ENCODE measurements around the gene ST3GAL3. TPM values are rescaled to one million over a fixed set of nuclear protein-coding genes. Genes with fewer than 3 reads are reported as not detected.

The ST3GAL3 gene
- total RNA-seq, 1 experiment from 2014 or later, result 19.3 TPM

DNA sequence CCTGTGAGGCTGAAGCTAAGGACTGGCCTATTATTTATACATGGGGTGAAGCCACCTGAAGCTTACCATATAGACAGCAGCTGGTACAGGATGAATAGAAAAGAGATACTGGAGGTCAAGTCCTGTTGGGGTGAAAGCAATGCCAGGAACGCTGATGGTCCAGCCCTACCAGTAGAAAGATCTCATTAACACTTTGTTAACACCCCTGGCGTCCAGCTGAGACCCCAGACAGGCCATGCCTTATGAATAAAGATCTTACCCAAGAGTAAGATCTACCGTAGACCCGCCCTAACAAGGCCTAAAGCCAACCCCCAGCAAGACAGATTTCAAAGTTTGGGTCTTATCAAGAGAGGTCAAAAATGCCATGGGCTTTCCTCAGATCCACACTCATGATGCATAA is 34.7 kb downstream of the ST3GAL3 start:
- Histone ChIP-seq H2AFZ (no peak overlapping the region), H3K79me2 (ENCODE audit: low read depth) (no peaks in the 10 kb centered on the region), H3K9me3 (ENCODE audit: insufficient read depth, low read depth) (no peaks in the 10 kb centered on the region), H3K9me2 (ENCODE audit: insufficient read depth) (no peaks in the 10 kb centered on the region), H3K27me3 (ENCODE audit: insufficient read depth, low read depth) (no peaks in the 10 kb centered on the region), H3K4me2 (no peak overlapping the region), H4K20me1 (ENCODE audit: insufficient read depth) (no peaks in the 10 kb centered on the region), H3K4me3 (no peak overlapping the region), H3F3A (ENCODE audit: insufficient read depth, low read depth) (no peaks in the 10 kb centered on the region), H3K4me1 (replicated peaks; ENCODE audit: insufficient read depth) (no peaks in the 10 kb centered on the region), H3K27ac (no peak overlapping the region), H3K36me3 (ENCODE audit: low read depth) (no peaks in the 10 kb centered on the region)
- BruUV-seq (replicated peaks), result no TSS peak
- intact Hi-C loops (cut with micrococcal nuclease; ENCODE audit: unreplicated experiment), result no loop called here
- no peak for DNase-seq
- ChIA-PET CTCF (no interaction called here), POLR2A (ENCODE audit: unreplicated experiment) (no interaction called here)
- TF ChIP-seq EZH2 (IDR thresholded peaks at IDR 0.05; ENCODE audit: low read depth), result no peak
- TF ChIP-seq, protein P1, sequence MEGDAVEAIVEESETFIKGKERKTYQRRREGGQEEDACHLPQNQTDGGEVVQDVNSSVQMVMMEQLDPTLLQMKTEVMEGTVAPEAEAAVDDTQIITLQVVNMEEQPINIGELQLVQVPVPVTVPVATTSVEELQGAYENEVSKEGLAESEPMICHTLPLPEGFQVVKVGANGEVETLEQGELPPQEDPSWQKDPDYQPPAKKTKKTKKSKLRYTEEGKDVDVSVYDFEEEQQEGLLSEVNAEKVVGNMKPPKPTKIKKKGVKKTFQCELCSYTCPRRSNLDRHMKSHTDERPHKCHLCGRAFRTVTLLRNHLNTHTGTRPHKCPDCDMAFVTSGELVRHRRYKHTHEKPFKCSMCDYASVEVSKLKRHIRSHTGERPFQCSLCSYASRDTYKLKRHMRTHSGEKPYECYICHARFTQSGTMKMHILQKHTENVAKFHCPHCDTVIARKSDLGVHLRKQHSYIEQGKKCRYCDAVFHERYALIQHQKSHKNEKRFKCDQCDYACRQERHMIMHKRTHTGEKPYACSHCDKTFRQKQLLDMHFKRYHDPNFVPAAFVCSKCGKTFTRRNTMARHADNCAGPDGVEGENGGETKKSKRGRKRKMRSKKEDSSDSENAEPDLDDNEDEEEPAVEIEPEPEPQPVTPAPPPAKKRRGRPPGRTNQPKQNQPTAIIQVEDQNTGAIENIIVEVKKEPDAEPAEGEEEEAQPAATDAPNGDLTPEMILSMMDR (conservative IDR thresholded peaks at IDR 0.05), result no peak

DNA sequence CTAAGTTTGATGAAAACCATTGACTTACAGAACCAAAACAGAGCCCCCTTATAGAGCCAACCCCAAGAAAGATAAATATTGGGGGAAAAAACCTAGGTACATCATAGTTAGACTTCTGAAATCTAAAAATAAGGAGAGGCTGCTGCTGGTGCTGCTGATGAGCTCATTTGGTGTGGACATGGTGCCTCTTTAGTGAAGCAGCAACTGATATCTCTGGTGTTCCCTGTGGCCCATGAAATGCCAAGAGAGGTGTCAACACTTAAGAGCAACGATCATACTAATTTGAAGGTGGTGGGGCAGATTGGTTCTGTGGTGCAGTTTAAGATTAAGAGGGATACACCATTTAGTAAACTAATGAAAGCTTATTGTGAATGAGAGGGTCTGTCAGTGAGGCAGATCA is 35.9 kb downstream of the ST3GAL3 start:
- H4K20me1 ChIP-seq (ENCODE audit: insufficient read depth), result no peaks in the 10 kb centered on the region
- POLR2A ChIA-PET (ENCODE audit: unreplicated experiment), result no interaction called here
- no peak overlapping the region for H3K4me3 ChIP-seq
- intact Hi-C loops (cut with micrococcal nuclease; ENCODE audit: unreplicated experiment), result no loop called here
- H3K27ac ChIP-seq, result no peak overlapping the region
- H3K4me2 ChIP-seq, result no peak overlapping the region
- CTCF ChIA-PET, result no interaction called here
- H3K9me2 ChIP-seq (ENCODE audit: insufficient read depth), result no peaks in the 10 kb centered on the region
- no peaks in the 10 kb centered on the region for H3K36me3 ChIP-seq (ENCODE audit: low read depth)
- no TSS peak for BruUV-seq (replicated peaks)
- TF ChIP-seq EZH2 (IDR thresholded peaks at IDR 0.05; ENCODE audit: low read depth), result no peak
- TF ChIP-seq, protein P1 (conservative IDR thresholded peaks at IDR 0.05), result no peak
- H3K4me1 ChIP-seq (replicated peaks; ENCODE audit: insufficient read depth), result no peaks in the 10 kb centered on the region
- H2AFZ ChIP-seq, result no peak overlapping the region
- no peaks in the 10 kb centered on the region for H3K9me3 ChIP-seq (ENCODE audit: insufficient read depth, low read depth)
- H3F3A ChIP-seq (ENCODE audit: insufficient read depth, low read depth), result no peaks in the 10 kb centered on the region
- no peaks in the 10 kb centered on the region for H3K79me2 ChIP-seq (ENCODE audit: low read depth)
- no peak for DNase-seq
- H3K27me3 ChIP-seq (ENCODE audit: insufficient read depth, low read depth), result no peaks in the 10 kb centered on the region

DNA sequence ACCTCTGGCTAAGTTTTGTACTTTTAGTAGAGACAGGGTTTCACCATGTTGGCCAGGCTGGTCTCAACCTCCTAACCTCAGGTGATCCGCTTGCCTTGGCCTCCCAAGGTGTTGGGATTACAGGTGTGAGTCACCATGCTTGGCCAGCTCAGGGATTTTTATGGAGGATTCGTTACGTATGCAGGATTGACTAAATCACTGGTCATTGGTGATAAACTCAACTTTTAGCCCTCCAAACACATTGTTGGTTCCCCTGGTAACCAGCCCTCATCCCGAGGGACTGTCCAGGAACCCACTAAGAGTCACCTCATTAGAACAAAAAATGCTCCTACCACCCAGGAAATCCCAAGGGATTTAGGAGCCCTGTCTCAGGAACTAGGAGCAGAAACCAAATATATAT is 40.4 kb downstream of the ST3GAL3 start:
- Histone ChIP-seq H3K27me3 (ENCODE audit: insufficient read depth, low read depth) (no peaks in the 10 kb centered on the region), H3K79me2 (ENCODE audit: low read depth) (no peaks in the 10 kb centered on the region; the same call in 1 of the 2 replicates), H3F3A (ENCODE audit: insufficient read depth, low read depth) (no peaks in the 10 kb centered on the region), H4K20me1 (ENCODE audit: insufficient read depth) (no peaks in the 10 kb centered on the region), H3K36me3 (ENCODE audit: low read depth) (no peaks in the 10 kb centered on the region), H3K9me3 (ENCODE audit: insufficient read depth, low read depth) (no peaks in the 10 kb centered on the region), H3K27ac (no peak overlapping the region), H3K9me2 (ENCODE audit: insufficient read depth) (no peaks in the 10 kb centered on the region), H3K4me3 (no peak overlapping the region), H3K4me2 (no peak overlapping the region), H2AFZ (no peak overlapping the region), H3K4me1 (replicated peaks; ENCODE audit: insufficient read depth) (peaks cover 7% of the 10 kb centered on the region; the same call in 1 of the 2 replicates)
- BruUV-seq (replicated peaks), result no TSS peak
- ChIA-PET CTCF (no interaction called here), POLR2A (ENCODE audit: unreplicated experiment) (no interaction called here)
- DNase-seq, result no peak
- TF ChIP-seq, protein P1 (conservative IDR thresholded peaks at IDR 0.05), result no peak
- no peak for TF ChIP-seq EZH2 (IDR thresholded peaks at IDR 0.05; ENCODE audit: low read depth)
- intact Hi-C loops (cut with micrococcal nuclease; ENCODE audit: unreplicated experiment), result no loop called here

All from PC-9 (cell line).